Astrocyte of the cerebellum (primary cell): ENCODE data around the gene LIMS1.
"Not testable (repeated sequence)": the region's sequence is repeated elsewhere in the genome, so short reads cannot be mapped to it uniquely, and the experiment has no call there.

Source experiments
- DNase-seq: peaks from one replicate; pipeline ENCODE4 v3.0.0-alpha.2; 2011; ENCODE audit warnings: low read depth
- H3K4me3 ChIP-seq: 2 replicates; pipeline ENCODE4 v1.5.1; 2011; ENCODE audit warnings: mild to moderate bottlenecking, low read depth, low read length, moderate library complexity
- in situ Hi-C: cut with HindIII; loops from 2 replicates; pipeline ENCODE4 v1.10.0; 2017; ENCODE audit warnings: low sequenced_read_pairs

Gene LIMS1

DNA sequence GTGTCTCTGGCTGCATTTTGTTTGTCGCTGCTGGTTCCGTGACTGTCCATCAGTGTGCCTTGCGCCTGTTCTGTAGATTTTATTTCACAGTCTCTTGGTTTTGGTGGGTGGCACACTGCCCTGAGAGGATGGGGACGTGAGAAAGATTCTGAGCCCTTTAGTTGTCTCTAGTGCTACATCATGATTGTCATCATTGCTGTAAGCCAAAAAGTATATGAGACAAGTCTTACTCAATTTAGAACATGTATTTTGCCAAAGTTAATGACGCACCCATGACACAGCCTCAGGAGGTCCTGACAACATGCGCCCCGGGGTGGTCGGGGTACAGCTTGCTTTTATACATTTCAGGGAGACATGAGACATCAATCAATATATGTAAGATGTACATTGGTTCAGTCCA lies 119.2 kb downstream of the LIMS1 start:
- DNase-seq, H3K4me3 ChIP-seq, in situ Hi-C loops: not testable (repeated sequence)

DNA sequence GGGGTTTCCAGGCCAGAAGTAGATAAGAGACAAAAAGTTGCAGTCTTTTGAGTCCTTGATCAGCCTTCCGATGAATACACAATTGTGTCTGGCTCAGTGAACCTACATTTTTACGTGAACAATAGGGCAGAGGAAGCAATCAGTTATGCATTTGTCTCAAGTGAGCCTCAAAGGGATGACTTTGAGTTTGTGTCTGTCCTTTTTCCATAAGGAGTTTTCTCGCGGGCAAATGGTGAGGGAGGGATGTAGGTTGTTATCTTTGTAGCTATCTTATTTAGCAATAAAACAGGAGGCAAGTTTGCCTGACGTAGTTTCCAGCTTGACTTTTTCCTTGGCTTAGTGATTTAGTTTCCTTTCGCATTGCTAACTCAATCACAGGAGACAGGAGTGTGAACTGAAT lies 119.6 kb downstream of the LIMS1 start:
- in situ Hi-C loops, H3K4me3 ChIP-seq, DNase-seq: not testable (repeated sequence)

DNA sequence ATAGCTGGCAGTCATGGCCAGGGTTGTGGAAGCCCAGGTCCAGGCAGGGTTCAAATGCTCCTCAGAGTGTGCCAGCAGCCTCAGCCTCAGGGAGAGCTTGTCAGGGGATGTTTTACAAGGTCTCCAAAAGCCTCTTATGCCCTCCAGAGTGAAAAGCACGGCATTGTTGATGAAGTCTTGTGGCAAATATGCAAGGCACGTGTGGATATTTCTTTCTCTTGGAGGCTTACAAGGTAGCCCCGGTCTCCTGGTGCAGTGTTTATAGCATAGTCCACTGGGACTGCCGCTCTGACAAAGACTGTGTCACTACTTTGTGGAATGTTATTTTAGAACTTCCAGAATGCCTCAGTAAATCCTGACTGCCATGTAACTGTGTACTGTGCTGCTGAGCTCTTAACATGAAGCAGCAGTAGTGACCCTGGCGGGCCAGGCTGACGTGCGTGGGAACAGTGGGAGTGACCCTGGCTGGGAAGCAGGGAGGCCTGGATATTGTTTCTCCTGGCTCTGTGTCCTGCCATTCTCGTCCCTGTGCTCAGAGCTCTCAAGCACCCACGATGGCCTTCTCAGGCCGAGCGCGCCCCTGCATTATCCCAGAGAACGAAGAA lies 120.4 kb downstream of the LIMS1 start:
- in situ Hi-C loops, DNase-seq, H3K4me3 ChIP-seq: not testable (repeated sequence)

DNA sequence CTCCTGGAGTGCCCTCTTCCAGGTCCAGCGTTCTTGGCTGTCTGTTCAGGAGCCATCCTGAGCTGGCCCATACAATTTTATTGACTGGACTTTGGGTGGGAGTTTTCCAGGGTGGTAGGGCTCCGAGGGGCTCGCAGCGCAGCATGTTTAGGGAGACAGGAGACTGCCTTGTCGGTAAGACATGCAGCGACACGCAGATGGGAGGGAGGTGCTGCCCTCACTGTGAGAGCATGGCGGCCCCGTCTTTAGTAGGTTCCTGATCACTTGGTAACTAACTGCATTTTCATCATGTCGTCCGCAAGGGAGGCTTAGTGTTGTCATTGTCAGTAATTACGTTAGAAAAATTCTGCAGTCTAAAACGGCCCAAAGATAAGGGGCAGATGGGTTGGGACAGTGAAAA lies 121.0 kb downstream of the LIMS1 start:
- DNase-seq, in situ Hi-C loops, H3K4me3 ChIP-seq: not testable (repeated sequence)

DNA sequence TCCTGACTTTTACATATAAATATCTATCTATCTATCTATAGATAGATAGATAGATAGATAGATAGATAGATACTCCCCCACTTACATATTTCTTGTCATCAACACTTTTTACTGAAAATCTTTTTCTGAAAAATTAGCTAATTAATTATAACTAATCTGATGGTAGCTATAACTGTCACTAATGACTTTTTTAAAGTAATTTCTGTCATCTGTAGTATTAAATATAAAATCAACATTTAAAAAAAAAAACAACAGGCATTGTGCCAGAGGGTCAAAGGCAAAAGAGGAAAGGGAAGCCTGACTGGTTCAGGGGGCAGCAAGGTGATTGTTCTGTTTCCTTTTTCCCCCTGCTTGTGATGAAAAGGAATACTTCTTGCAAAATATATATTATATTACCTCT lies 122.0 kb downstream of the LIMS1 start:
- DNase-seq, H3K4me3 ChIP-seq, in situ Hi-C loops: not testable (repeated sequence)

DNA sequence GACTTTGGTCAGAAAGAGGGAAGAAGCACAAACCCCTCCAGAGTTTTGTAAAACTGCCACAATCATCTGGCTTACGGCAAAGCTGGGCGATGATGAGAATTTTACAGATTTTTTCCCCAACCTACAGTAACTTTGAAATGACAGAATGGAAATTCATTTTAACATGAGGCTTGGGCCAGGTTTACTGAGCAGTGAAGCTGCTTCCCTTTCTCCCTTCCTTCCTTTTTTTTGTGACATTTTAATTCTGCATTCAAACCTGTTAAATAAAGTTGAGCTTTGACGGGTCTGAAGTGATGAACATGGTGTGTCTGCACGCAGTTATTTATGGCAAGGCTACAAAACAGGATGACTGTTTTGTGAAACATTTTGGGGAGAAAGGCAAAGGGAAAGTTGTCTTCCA lies 123.2 kb downstream of the LIMS1 start:
- H3K4me3 ChIP-seq, DNase-seq, in situ Hi-C loops: not testable (repeated sequence)

DNA sequence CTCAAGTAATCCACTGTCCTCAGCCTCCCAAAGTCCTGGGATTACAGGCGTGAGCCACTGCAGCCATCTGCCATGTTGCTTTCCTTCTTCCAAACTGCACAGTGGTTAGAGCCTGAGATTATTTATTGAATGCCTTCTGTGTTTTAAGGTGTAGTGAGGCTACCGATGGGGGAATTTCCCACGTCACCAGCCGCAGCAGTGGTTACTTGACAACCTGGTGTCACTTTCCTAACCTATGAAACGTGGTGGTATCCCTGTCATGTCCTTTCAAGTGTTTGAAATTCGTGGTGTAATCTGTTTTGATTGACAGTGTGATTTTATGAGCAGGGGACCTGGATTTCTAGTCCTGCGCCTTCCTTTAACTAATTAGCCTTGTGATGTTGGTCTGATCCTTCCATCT lies 124.3 kb downstream of the LIMS1 start:
- H3K4me3 ChIP-seq, DNase-seq, in situ Hi-C loops: not testable (repeated sequence)

DNA sequence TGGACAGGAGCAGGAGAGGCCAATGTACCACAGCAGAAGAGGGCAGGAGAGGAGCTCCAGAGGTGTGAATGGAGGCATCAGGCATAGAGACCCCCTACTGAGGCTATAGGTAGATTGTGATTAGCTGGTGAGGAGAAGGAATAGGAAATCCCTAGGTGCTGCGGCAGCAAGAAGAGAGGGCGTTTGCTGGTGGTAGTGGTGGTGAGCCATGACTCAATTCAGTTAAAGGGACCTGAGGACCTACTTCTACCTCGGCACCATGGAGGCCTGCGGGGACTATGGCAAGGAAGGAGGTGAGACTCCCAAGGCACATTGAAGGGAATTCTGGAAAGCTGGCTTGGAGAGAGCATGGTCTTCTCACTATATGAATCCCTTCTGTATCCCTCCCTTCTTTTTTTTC lies 127.2 kb downstream of the LIMS1 start:
- in situ Hi-C loops, DNase-seq, H3K4me3 ChIP-seq: not testable (repeated sequence)

DNA sequence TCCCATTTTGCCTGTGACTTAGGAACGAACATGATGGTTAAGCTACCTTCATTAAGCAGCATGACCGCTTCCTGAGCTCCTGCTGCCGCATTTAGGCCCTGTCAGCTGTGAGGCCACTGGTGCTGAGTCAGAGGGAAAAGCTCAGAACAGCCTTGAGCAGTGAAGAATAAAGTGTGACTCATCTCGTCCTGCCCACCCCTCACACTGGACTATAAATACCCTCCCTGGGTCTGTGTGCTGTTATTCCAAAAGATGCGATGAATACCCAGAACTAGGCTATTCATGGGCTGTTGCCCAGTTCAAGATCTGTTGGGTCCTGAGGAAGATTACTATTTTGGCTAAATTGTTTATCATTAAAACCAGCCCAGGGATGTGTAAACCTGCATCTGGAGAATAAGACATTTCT lies 127.9 kb downstream of the LIMS1 start:
- peak; percentile 67 for DNase-seq
- in situ Hi-C loops, H3K4me3 ChIP-seq: not testable (repeated sequence)

DNA sequence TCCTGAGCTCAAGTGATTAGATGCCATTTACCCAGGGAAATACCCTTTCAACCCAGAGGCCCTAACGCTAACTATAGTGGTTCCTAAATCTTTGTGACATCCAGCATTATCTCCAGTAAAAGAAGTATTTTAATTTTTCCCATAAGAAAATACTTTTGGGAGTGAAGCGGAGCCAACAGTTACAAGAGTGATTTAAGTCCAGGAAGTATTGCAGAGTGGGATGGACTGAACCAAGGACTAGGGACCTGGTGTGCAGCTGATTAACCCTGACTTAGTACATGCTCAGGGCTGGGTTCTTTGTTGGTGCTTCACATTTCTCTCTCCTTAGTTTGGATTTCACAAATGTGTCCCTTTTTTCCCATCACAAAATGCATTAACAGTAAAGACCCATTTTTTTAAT lies 129.1 kb downstream of the LIMS1 start:
- H3K4me3 ChIP-seq, DNase-seq, in situ Hi-C loops: not testable (repeated sequence)

DNA sequence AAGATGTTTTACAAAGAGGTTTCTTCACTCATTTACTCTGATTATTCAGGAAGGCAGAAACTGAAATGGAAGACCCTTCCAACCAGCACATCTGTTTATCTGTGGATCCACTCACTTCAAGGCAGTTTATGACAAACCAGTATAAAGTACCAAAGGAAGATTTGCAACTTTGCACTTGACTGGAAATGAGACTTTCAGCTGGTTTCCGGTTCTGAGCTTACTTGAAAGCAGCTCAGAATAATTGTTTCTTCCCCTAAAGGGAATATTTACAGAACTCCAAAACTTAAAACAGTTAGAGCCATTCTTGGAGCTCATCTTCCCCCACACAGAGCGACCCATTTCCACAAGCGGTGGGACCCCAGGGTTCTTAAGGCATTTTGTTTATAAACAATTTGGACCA lies 129.8 kb downstream of the LIMS1 start:
- H3K4me3 ChIP-seq, DNase-seq, in situ Hi-C loops: not testable (repeated sequence)

DNA sequence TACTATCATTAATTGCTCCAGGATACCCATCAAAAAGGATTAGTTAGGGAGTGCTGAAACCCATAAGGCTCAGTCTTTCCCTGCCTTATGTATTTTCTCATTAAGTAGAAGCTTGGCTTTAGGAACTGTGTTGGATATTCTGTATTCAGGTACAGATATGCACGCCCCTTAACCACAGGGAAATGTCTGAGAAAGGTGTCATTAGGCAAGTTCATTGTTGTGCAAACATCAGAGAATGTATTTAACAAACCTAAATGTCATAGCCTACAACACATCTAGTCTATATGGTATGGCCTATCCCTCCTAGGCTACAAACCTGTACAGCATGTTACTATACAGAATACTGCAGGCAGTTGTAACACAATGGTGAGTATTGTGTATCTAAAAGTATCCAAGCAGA lies 130.7 kb downstream of the LIMS1 start:
- H3K4me3 ChIP-seq, DNase-seq, in situ Hi-C loops: not testable (repeated sequence)

DNA sequence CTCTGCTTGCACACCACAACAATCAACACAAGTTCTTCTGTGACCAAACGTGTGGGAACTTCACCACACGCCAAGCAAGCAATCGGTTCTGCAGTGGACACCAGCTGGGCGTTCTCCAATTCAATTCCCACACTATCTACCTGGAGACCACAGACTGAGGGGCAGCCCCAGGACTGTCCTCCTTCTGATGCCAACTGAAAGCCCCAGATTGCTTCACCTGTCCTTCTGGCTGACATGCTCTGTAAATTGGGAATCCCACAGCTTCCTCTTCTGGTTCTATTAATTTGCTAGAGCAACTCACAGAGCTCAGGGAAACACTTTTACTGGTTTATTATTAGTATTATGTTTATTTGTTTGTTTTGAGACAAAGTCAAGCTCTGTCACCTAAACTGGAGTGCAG lies 131.7 kb downstream of the LIMS1 start:
- H3K4me3 ChIP-seq, in situ Hi-C loops, DNase-seq: not testable (repeated sequence)

DNA sequence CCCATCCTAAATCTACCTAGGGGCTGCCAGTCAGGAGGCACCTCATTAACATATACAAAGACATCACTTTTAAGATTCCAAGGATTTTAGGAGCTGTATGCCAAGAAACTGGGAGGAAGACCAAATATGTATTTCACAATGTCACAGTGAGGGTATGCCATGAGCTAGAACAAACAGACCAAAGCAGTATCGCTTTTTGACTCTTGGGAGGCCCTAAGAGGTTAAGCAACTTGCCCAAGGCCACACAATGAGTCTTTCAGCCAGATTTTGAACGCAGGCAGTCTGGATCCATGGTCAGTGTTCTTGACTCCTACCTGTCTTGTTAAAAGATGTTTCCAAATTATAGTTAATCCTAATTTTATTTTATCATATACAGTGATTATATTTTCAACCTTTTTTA lies 132.9 kb downstream of the LIMS1 start:
- in situ Hi-C loops, DNase-seq, H3K4me3 ChIP-seq: not testable (repeated sequence)

DNA sequence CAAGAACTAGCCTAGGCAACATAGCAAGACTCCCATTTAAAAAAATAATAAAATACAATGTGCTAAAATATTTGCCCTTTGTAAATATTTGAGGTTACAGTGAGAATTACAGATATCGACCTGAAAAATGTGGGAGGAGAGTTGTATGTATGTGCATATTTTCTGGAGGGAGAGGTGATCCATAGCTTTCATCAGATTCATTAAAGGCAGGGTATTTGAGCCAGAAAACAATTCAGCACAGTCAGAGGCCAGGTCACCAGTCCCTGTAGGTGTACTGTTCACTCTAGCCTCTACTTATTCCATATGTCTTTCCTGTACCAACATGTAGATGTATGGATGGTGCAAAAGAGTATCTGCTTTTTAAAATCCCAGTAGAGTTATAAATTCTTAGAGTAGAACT lies 136.0 kb downstream of the LIMS1 start:
- DNase-seq, in situ Hi-C loops, H3K4me3 ChIP-seq: not testable (repeated sequence)

DNA sequence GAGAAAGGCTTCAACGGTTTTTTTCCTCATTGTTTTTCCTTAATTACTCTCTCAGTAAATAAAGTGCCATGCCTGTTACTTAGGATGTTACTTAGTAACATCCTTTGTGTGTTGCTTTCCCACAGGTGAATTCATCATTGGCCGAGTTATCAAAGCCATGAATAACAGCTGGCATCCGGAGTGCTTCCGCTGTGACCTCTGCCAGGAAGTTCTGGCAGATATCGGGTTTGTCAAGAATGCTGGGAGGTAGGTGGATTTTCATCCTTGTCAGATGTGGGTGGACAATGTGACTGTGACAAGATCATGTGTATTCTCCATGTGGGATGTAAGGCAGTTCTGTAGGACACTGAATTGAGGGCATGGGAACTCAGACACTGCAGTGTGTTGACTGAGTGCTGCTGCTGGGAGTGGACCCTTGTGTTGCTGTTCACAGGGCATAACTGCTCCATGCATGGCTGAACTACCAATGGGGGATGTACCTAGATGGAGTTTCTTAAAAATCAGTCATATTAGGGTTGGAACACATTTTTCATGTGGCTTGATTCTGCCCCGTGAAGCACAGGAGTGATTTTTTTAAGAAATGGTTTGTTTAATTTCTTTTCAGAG lies 138.0 kb downstream of the LIMS1 start:
- in situ Hi-C loops, DNase-seq, H3K4me3 ChIP-seq: not testable (repeated sequence)

DNA sequence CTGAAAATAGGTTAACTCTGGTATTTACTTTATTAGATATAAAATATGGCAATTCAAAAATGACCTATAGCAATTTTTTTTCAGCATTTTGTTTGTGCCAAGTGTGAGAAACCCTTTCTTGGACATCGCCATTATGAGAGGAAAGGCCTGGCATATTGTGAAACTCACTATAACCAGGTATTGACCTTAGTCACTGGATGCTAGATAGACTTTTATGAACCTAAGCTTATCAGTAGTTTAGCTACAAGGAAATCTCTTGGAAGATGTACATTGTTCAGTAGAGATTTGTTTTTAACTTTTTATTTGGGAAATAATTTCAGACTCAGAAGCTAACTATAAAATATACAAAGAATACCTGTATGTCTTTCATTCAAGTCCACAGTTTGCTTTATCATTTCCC lies 142.3 kb downstream of the LIMS1 start:
- in situ Hi-C loops, H3K4me3 ChIP-seq, DNase-seq: not testable (repeated sequence)

DNA sequence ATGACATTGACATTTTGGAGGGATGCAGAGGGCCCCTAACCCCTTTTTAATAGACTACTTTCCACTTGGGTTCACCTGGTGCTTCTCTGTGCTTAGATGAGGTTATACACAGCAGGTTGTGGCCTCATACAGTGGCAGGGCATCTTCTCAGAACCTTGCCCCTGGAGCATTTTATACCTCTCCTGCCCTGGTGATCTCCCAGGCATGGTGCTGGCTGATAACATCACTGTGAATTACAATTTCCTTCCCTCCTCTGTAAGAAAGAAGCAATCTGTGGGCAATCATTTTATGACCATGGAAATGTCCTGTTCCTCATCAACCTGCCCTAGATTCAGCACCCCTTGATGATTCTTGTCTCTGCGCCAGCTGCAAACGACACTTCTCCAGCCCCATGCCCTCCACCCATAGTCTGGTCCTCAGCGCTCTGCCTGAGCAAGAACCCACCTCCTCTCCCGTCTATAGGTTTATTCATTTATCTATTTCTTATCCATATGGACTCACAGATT lies 143.0 kb downstream of the LIMS1 start:
- in situ Hi-C loops, H3K4me3 ChIP-seq, DNase-seq: not testable (repeated sequence)
